ENCODE measurements around the gene POLR2J.
A peak's percentile ranks its signal among the peaks of the same experiment; 100 is the strongest.
"Not testable (repeated sequence)": the region's sequence is repeated elsewhere in the genome, so short reads cannot be mapped to it uniquely, and the experiment has no call there.

The POLR2J gene

DNA sequence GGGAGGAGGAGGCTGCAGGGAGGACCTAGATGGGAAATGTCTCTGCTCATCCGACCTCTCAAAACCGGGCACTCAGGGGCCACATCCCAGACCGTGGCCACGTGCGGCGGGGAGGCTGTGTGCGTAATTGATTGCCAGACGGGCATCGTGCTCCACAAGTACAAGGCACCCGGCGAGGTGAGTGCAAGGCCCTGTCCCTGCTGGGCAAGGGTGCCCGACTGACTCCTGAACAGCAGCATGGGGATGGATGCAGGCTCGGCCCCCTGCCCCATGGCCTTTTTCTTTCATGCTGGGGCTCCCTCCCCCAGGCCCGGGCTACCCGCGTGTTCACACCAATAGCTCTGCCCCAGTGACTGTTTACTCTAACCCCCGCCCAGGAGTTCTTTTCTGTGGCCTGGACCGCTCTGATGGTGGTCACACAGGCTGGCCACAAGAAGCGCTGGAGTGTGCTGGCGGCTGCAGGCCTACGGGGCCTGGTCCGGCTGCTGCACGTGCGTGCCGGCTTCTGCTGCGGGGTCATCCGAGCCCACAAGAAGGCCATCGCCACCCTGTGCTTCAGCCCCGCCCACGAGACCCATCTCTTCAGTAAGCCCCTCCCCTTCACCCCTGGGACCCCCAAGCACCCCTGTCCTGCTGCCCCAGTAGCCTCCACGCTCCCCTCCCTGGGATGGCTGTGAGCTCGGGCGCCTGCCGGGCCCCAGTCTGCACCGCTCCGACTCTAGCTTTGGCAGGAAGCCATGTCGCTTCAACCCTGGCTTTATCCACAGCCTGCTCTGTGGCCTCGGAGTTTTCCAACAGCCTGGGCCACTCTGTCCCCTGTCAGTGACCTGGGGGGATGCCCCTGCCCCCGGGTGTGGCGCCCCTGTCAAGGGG lies 10.0 kb downstream of the POLR2J start:
- no peak overlapping the region for H3K27ac ChIP-seq
- H3K4me3 ChIP-seq: no peak overlapping the region

DNA sequence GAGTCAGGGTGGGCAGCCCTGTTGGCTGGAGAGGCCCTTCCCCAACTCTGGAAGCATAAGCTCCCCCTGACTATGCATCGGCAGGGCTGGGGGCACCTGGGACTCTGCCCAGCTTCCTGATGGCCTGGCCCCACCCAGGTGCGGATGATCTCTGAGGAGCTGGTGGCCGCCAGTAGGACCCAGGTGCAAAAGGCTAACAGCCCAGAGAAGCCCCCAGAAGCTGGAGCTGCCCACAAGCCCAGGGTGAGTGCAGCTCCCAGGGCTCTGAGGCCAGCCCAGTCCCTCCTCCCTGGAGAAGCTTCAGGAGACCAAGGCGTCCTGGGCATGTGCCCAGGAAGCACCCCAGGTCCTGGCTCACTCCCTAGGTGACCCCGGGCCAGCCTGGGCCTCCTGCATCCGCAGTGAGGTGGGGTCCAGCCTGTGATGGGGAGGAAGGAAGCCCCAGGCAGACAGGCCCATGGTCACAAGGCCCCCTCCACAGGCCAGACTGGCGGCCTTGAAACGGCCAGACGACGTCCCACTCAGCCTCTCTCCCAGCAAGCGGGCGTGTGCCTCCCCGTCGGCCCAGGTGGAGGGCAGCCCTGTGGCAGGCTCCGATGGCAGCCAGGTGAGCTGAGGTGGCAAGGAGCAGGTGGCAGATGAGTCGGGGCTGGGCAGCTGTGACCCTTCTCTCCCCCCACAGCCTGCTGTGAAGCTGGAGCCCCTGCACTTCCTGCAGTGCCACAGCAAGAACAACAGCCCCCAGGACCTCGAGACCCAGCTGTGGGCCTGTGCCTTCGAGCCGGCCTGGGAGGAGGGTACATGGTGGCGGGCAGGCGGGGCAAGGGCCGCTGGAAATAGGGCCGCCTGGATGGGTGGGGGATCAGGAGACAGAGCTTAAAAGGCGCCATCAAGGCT lies 10.9 kb downstream of the POLR2J start:
- Histone ChIP-seq H3K27ac (no peak overlapping the region), H3K4me3 (no peak overlapping the region)

DNA sequence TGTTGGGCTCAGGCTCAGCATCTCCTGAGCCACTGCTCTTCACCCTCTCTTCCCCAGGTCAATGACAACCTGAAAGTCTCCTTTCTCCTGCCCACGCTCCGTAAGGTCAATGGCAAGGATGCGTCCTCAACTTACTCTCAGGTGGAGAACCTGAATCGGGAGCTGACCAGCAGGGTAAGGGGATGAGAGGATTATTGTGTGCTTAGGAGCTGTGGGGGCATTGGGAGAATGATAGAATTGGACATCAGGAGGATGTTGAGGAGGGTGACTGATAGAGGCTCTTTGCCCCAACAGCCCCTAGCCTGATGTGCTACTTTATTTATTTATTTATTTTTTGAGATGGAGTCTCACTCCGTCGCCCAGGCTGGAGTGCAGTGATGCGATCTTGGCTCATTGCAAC lies 12.6 kb downstream of the POLR2J start:
- H3K27ac ChIP-seq: peak overlapping the region in 1 of 21 experiments; percentile 86
- peak overlapping the region in 1 of 7 experiments; percentile 99 for H3K4me3 ChIP-seq

DNA sequence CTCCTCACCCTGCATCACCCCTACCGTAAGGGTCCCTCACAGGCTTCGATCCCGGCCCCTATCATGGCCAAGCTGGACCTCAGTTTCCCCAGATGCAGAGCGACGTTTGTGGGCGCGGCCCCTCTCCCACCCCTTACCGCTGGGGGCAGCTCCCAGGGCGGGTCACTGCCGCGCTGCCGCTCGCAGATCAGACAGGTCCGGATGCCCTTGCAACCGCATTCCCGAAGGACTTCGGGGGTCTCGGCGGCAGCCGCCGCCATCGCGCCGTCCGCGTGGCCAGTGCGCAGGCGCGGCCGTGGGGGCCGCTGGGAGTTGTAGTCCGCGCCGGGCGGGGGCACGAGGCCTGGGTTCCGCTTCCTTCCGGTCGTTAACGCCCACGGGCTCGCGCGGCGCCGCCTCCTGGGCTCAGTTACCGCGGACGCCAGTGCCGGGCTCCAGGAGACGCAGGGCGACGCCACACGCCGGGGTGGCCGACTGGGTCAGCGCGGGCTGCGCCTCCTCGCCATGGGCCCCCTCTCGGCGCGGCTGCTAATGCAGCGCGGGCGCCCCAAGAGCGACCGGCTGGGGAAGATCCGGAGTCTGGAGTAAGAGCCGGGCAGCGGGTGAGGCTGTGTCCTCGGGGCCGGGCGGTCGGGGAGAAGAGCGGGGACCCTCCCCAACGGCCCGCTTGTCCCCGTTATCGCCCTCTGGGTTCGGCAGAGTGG lies 14.0 kb downstream of the POLR2J start, which contains the start of the genes ALKBH4 and LRWD1:
Gene ALKBH4, minus strand, starts transcription at position 287 of the 704 bp plus-strand sequence. Its CDS starts 27 bp downstream, at position 260.
Gene LRWD1, plus strand, starts transcription at position 408 of the 704 bp plus-strand sequence. Its CDS starts 97 bp downstream, at position 505.
- Histone ChIP-seq H3K27ac (peak within 1 kb of the TSS; percentile 55 to 93 (median 85)), H3K4me3 (peak within 1 kb of the TSS; percentile 79 to 100 (median 86))

DNA sequence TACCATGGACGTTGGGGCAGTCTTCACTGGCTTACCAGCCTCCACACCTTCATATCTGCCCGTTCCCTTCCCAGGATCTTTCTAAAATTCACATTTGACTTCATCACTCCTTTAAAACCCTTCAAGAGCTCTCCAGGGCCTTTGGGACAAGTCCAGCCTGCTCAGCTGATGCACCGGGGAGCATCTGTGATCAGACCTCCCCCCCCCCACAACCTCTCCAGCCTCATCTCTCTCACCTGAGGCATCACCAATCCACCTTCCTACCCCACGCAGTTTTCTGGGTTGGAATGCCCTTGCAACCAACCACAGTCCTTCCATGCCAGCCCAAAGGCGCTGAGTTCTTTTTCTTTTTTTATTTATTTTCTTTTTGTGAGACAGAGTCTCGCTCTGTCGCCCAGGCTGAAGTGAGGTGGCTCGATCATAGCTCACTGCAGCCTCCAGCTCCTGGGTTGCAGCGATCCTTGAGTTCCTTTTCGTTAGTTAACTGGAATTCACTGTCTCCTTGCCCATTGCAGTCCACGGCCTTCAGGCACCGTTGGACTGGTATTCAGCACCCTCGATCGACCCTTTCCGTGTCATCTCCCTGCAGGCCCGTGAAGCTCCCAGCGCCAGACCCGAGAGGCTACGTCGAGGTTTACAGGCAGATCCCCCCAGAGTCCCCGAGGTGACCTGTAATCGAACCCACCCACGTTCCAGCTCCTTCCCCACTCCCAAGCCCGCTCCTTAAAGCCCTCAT lies 14.7 kb downstream of the POLR2J start:
- H3K27ac ChIP-seq: peak overlapping the region; percentile 55 to 93 (median 85)
- peak overlapping the region; percentile 79 to 100 (median 86) for H3K4me3 ChIP-seq

DNA sequence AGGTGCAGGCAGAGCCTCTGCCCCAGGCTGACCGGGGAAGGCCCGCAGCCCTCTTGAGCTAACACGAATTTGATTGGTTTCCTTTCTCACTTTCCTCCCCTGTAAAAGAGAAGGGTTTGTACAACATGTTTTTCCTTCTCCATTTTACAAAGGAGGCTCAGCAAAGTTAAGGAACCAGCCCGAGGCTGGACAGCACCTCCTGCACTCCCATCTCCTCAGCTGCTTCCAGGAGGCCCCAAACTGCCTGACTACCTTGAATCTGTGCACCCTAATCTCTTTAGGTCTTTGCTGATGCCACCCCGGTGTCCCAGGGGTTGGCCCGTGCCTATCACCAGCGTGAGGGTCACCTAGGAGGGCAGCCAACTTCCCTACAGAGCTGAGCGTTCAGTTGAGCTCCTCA lies 18.3 kb downstream of the POLR2J start:
- no peak overlapping the region for H3K4me3 ChIP-seq
- H3K27ac ChIP-seq: no peak overlapping the region

DNA sequence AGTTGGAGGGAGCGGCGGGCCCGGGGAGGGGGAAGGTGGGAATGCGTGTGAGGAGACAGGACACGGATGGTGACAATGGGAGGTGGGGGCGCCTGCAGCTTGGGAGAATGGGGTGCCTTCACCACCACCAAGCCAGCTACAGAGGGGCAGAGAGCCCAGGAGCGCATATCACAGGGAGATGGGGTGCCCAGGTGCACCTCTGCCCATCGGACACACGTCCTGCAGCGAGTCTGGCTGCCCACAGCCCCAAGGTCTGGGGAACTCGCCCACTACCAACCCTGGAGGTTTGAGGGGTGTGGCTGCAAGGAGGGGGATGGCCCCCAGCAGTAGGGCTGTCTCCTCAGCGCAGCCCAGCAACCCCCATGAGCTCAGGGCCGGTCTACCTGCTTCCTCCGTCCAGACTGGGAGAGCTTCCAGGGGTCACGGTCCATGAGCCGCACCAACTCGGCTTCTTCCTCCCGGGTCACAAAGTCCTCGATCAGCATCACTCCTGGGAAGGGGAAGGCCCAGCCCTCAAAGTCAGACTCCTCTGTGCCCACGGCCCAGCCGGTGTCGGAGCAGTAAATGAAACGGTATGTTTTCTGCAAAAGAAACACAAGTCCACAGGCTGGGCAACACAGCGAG lies 19.4 kb downstream of the POLR2J start:
- Histone ChIP-seq H3K4me3 (no peak overlapping the region), H3K27ac (no peak overlapping the region)

DNA sequence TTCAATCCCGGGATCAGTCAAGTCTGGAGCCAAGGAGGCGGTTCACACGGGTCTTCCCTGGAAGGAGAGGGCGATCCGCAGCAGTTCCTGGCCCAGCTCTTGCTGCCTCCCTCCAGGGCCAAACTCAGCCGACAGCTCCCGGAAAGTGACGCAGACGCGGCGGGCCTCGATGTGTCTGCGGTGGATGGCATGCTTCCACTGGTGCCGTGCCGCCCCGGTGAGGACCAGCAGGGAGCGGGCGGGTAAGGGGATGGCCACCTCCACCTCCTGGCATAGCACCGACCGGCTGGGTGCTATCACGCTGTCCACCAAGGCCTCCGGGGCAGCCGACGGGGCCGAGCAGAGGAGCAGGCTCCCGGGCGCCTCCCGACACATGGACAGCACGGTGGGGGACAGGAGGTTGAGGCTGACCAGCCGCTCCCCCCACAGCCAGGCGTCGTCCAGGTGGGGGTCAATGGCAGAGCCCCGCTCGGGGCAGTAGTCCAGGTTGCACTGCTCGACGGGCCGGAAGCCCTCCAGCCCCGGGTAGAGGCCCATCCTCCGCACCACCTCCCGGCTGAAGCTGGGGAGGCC lies 21.3 kb downstream of the POLR2J start:
- Histone ChIP-seq H3K4me3 (no peak overlapping the region), H3K27ac (no peak overlapping the region)

DNA sequence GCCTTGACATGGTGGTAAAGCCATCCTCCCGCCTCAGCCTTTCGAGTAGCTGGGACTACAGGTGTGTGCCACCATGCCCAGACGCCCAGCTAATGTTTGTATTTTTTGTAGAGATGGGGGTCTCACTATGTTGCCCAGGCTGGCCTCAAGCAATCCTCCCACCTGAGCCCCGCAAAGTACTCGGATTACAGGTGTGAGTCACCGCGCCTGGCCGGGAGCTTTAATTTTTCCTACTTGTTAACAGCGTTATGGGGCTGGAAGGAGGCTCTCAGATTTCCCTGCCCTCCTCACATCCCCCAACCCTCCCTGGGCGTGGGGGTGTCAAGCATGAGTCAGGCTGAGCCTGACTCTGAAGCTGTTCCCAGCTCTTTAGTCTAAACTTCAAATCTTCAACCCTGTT lies 22.4 kb downstream of the POLR2J start:
- H3K27ac ChIP-seq: no peak overlapping the region
- no peak overlapping the region for H3K4me3 ChIP-seq

DNA sequence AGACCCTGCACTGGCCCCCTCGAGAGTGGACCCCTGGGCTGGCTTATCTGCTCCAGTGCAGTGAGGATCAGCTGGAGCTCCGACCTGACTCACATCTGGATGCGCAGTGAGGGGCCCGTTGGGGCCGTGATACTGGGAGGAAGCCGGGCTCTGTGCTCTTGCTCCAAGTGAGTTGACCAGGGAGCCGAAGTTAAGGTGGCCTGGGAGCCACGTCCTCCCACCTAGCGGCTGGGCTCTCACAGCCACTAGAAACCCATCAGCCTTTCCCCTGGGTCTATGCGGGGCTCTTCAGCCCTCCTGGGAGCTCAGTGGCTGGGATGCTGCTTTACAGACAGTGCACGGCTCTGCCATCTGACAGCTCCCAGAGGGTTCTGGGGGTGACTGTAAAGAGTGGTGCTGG lies 23.1 kb downstream of the POLR2J start:
- Histone ChIP-seq H3K4me3 (no peak overlapping the region), H3K27ac (no peak overlapping the region)

DNA sequence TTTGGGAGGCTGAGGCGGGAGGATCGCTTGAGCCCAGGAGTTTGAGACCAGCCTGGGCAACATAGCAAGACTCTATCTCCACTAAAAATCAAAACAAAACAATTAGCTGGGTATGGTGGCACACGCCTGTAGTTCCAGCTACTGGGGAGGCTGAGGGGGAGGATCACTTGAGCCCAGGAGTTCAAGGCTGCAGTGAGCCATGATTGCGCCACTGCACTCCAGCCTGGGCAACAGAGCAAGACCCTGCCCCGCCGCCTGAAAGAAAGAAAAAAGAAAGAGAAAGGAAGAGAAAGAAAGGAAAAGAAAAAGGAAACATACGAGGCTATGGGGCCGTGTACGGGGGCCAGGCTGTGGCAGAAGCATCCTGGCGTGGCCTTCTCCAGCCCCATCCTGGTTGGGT lies 23.8 kb downstream of the POLR2J start:
- H3K27ac ChIP-seq, H3K4me3 ChIP-seq: not testable (repeated sequence)

DNA sequence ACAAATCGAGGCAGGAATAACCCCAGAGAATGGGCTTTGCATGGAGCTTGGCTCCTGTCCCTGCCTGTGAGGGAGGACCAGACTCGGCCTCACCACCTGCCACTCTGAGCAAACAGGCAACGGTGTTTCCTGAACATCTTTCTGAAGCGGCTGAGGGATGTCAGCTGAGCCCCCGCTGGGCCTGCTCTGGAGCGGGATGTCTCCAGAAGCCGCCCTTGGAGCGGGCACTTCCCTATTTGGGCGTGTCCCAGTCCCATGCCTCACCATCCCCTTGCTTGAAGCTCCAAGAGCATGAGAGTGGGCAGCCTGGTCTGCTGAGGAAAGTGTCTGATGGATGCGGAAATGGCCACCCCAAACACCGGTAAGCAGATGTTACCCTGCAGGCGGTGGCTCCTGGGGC lies 24.3 kb downstream of the POLR2J start:
- Histone ChIP-seq H3K27ac (no peak overlapping the region), H3K4me3 (no peak overlapping the region)

DNA sequence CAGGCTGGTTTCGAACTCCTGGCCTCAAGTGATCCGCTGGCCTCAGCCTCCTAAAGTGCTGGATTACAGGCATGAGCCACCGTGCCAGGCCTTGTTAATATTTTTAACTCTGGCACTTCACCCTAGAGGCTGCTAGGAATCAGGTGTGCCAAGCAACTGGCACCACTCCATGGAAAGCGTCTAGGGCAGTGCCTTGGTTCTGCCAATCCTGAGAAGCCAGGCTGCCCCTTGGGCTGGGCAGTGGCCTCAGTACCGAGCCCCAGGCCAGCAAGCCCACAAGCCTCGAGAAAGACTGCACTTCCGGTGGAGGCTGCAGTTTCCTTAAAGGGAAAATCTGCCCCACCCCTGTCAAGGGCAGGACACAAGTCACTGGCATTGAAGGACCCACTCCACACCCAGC lies 25.4 kb downstream of the POLR2J start:
- no peak overlapping the region for H3K27ac ChIP-seq
- H3K4me3 ChIP-seq: no peak overlapping the region

DNA sequence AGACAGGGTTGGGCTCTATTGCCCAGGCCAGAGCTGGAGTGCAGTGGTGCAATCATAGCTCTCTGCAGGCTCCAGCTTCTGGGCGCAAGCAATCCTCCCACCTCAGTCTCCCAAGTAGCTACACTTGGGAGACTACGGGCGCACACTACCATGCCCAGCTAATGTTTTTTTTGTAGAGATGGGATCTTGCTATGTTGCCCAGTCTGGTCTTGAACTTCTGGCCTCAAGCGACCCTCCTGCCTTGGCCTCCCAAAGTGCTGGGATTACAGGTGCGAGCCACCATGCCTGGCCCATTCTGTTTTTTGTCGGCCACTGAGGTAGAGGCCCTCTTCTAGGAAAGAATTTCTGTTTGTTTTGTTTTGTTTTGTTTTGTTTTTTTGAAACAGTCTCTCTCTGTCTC lies 26.3 kb downstream of the POLR2J start:
- no peak overlapping the region for H3K27ac ChIP-seq
- no peak overlapping the region for H3K4me3 ChIP-seq

DNA sequence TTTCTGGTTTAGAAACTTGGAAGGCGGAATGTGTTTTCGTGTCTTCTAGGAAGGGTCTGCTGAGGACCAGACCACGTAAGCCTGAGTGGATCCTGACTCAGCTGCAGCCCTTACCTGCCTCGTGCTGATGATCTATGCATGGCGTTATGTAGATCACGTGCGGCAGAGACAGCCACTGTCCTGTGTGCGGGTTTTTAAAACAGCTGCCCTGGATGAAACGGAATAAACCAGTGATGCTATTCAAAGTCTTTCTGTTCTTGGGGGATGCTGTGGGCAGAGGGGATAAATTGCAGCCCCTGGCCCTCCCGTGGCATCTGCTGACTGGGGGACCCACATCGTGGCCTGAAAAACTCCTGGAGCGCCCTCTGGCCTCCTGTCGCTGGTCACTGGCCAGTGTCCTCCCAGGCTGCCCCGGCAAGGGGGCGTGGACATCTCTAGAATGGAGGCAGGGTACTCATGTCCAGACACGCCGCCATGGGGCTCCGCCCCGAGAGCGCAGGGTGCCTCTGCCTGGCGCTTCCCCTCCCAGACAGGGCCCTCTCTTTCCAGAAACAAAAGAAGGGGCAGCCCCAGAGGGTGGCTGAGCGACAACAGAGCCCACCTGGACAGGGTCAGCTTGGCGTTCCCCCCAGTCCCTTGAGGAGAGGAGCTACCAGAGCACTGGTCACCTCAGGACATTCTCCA lies 27.2 kb downstream of the POLR2J start:
- Histone ChIP-seq H3K27ac (no peak overlapping the region), H3K4me3 (no peak overlapping the region)

DNA sequence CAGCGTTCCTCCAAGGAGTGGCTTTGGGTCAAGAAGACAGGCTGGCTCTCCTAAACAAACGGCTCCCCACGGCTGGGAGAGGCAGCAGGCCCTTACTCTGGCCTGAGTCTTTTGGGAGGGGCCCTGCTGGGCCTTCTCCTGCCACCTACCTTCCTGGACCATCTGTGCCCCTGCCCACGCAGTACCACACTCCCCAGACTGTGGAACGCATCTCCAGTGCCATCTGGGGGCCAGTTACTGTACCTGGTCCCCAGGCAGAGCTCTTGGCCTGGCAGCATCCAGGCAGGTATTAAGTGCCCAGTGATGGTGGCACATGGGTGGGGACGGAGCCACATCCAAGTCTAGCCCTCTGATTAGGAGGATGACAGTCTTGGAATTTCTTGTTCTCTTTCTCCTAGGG lies 28.5 kb downstream of the POLR2J start:
- Histone ChIP-seq H3K4me3 (no peak overlapping the region), H3K27ac (no peak overlapping the region)

DNA sequence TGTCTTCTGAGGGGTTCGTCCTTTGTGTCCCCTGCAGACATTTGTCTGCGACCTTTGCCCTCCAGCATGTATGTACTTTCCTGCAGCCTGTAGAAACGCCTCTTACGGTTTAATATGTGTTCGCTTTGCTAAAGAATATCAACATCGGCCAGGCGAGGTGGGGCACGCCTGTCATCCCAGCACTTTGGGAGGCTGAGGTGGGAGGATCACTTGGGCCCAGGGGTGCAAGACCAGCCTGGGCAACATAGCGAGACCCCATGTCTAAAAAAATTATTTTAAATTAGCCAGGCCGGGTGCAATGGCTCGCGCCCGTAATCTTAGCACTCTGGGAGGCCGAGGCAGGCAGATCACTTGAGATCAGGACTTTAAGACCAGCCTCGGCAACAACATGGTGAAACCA lies 29.6 kb downstream of the POLR2J start:
- Histone ChIP-seq H3K4me3 (no peak overlapping the region), H3K27ac (no peak overlapping the region)

DNA sequence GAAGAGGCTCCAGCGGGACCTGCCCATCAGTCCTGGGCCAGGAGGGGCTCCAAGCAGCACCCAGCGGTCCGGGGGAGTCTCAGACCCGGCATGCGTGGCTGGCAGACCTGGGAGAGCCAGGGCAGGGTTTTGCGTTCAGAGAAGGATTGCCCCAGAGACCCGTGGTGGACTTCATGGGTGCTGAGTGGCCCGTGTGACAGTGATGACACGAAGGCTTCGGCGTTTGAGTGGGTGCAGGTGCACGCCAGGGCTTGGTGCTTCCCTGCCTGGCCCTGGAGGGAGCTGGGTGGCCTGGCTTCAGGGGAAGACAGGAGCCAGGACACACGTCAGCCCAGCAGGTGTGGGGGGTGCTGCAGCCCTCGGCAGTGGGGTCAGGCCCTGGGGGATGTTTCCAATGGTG lies 31.4 kb downstream of the POLR2J start:
- H3K27ac ChIP-seq: no peak overlapping the region

More for the DNA sequence above, 31.4 kb downstream of the POLR2J start:
- H3K4me3 ChIP-seq: no peak overlapping the region
